ENCODE measurements around the gene RABGAP1.

The RABGAP1 gene

GRCh38 chr9:123087359-123087888 lies 146.6 kb downstream of the RABGAP1 start:
- DNase-seq, result no peak

GRCh38 chr9:123089040-123089439 lies 148.2 kb downstream of the RABGAP1 start:
- peak; percentile 4 for DNase-seq

- no peak for DNase-seq
These were observed 149.0 kb downstream of the RABGAP1 start for GRCh38 chr9:123089790-123090189.

- no peak for DNase-seq
These were observed 149.5 kb downstream of the RABGAP1 start for GRCh38 chr9:123090198-123090896.

DNA sequence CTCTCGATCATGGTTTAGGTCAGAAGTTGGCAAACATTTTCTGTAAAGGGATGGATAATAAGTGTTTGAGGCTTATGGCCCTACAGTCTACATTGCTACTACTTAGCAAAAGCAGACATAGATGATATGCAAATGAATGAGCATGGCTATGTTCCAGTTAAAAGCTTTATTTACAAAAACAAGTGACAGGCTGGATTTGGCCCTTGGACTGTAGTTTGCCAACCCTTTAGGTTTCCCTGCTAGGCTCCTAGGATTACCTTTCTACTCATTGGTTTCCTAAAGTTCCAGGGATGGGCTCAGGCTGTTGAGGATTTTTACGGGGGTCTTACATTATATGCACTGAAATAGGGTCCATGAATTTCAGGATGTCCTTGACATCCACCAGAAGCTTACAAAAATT lies 150.1 kb downstream of the RABGAP1 start:
- DNase-seq, result no peak

- DNase-seq, result no peak
These were observed 150.6 kb downstream of the RABGAP1 start for GRCh38 chr9:123091459-123091858.

DNA sequence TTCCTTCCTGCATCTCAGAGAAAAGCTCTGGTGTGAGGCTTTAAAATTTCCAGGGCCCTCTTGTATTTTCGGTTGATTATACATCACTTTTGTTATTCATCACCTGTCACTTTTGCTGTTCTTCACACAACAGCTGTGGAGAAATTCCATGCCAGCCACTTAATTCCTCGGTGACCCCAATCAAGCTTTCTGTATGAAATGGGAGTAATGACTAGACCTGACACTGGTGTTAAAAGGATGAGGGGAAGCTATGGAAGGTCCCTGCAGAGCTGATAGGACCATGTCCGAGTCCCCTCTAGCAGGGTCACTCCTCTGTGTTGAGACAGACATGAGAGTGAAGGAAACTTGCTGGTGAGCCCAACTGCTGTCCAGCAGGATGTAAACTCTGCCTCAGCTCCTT lies 152.3 kb downstream of the RABGAP1 start:
- no peak for DNase-seq

- no peak for DNase-seq
These were observed 156.2 kb downstream of the RABGAP1 start for GRCh38 chr9:123096987-123097386.

- DNase-seq, result no peak
These were observed 156.7 kb downstream of the RABGAP1 start for GRCh38 chr9:123097430-123098095.

DNA sequence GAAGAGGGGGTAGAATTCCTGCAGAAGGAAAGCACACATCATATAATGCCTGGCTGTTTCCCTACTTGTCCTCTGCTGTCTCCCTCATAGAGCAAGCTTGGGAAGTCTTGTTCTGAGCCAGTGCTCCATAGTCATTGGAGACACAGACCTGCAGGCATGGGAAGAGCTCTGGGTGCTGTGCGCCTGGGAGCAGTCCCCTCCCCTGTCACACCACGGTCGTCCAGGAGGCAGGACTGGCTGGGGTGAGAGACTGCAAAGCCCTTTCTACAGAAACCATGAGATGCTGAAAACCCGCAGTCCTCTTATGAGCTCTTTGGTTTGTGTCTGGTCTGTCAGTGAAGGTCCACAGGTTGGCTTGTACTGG lies 157.3 kb downstream of the RABGAP1 start:
- no peak for DNase-seq

DNA sequence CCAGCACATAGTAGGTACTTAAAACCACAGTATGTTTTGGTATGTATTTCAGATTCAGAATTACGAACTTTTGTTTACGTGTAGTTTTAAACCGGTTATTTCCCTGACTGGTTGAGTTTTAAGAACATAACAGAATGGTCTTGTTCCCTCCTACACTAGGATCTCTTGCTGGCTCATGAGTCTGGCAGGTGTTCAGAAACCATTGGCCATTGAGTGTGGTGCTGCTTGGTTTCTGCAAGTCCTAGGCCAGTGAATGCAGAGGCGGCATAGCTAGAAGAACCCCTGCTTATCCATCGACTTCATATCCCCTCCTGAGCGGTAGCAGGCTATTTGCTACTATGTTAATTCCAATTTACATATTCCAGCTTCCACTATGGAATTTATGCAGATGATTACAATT lies 158.2 kb downstream of the RABGAP1 start:
- no peak for DNase-seq

- DNase-seq, result no peak
These were observed 158.7 kb downstream of the RABGAP1 start for GRCh38 chr9:123099548-123099947.

- DNase-seq, result no peak
These were observed 161.7 kb downstream of the RABGAP1 start for GRCh38 chr9:123102375-123103113.

DNA sequence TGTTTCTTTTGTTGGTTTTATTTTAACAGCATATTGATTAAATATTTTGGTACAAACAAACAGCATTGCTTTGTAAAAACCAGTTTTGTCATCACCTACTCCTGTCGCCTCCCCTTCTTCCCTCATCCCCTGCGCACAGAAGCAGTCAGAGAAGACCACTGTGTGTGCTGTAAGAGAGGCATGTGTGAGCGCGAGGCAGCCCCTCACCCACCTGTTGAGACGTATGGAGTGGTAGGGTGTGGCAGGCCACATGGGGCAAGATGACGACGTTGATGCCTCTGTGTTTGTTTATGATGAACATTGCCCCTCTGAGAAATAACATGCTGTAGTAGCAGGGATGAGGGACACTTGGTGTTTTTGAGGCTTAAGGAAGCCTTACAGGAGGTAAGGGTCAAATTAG lies 164.0 kb downstream of the RABGAP1 start:
- no peak for DNase-seq

DNA sequence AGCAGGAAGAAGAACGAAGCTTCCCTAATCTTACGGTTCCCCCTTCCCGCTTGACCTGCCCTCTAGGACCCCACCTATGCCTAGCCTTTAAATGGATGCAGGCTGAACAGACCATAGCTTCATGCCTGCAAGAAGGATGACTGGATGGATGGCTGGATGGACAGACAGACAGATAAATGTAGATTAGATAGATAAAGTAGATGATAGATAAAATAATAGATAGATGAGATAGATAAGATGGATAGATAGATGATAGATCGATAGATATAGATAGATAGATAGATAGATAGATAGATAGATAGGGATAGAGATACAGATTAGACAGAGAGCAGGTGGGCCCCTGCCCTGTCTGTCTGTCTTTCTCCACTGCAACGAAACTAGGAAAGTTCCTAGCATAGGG lies 164.7 kb downstream of the RABGAP1 start:
- no peak for DNase-seq

- DNase-seq, result no peak
These were observed 166.9 kb downstream of the RABGAP1 start for GRCh38 chr9:123107639-123108285.

GRCh38 chr9:123108976-123109375 lies 168.2 kb downstream of the RABGAP1 start:
- DNase-seq, result no peak

DNA sequence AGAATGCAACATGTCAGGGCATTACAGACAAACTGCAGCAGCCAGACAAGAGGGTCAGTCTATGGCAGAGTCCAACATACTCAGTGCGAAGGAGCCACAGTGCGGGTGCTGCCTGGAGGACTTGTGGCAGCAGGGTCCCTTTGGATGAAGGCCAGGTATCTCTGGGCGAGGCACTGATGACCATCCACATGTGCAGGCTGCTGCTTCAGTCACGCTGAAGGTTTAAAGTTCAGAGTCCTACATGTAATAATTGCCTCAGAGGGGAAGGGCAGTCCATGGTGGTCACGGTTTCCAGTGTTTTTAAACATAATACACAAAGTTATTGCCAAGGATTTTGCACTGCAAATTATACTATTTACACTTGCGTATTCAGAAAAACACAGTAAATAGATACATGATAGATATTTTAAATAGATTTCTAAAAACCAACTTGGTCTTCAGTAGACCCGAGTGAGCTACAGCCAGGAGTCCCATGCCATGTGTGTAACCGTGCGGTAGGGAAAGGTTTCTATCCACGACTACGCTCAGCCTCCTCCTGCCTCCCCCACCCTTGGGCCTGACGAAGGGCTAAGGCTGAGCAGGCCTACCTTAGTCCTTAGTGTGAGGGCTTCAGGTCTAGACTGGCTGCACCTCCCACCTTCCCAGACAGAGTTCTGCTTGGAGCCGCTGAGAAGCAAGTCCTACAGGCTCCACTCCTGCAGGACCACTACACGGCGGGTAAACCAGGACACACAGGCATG lies 168.9 kb downstream of the RABGAP1 start:
- no peak for DNase-seq

DNA sequence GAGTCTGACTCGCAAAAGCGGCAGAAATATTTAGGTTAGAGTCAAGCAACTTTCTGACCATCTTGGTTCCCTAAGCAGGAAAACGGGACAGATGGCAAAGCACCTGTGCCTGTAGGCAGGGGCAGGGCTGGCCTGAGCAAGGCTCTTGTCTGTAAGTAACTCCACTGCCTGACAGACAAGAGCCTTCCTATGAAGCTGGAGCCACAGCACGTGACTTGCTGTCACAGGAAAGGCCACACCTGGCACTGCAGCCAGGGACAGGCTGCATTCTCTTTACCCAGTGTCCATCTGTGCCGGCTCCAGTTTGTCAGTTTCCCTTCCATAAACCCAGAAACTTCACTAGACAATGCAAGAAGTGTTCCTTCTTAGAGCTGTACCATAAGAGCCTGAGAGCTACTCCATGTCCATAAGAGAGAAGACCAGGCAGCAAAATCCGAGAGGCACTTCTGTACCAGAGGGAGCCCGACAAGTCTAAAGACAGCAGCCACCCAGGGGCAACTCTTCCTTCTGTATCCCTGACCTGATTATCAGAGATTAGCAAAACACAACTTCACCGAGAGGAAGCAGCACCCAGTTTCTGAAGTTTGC lies 170.7 kb downstream of the RABGAP1 start:
- no peak for DNase-seq

GRCh38 chr9:123112015-123112975 lies 171.5 kb downstream of the RABGAP1 start:
- no peak for DNase-seq

DNA sequence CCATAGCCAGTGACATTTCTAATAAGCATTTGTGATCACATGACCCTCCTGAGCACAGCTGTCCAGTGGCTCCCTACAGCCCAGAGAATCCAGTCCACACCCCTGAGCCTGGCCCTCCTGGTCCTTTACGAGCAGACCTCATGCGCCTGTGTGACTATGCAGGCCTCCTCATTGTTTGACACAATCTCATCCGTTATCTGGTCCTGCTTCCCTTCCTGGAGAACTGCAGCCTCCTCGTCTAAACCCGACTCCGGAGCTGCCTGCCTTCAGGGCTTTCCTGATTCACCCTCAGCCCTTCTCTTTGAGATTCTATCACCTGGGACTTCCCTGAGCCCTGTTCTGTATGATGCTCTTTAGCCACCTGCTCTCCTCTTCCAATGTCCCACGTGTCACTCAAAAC lies 172.4 kb downstream of the RABGAP1 start:
- DNase-seq, result no peak

All from NCI-H1092 treated with DMSO at 0.1 percent for 48 hours (cell line).